ENCODE results near the gene PNN. TPM values are rescaled to one million over a fixed set of nuclear protein-coding genes. Genes with fewer than 3 reads are reported as not detected.

Gene PNN
- total and polyA plus RNA-seq, 9 of the 15 experiments (the other 6 are each of a cell fraction or from before 2014, with no cell fraction given), result 30.2 to 188 (median 69.7) TPM

DNA sequence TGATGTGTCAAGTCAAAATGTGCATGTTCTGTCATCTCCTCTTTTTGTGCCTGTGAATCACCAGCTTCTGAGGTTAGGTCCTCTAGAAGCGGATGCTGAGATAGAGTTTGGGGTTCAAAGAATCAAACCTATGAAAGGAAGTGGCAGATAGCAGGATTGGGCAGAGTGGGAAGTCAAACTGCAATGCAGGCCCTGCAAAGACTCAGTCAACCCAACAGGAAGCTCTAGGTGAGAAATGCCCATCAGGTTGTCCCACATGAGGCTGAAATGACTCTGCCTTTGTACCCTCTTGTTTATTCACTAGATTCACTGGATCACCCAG is 54.1 kb downstream of the PNN start (continued):
- TF ChIP-seq, protein P1, sequence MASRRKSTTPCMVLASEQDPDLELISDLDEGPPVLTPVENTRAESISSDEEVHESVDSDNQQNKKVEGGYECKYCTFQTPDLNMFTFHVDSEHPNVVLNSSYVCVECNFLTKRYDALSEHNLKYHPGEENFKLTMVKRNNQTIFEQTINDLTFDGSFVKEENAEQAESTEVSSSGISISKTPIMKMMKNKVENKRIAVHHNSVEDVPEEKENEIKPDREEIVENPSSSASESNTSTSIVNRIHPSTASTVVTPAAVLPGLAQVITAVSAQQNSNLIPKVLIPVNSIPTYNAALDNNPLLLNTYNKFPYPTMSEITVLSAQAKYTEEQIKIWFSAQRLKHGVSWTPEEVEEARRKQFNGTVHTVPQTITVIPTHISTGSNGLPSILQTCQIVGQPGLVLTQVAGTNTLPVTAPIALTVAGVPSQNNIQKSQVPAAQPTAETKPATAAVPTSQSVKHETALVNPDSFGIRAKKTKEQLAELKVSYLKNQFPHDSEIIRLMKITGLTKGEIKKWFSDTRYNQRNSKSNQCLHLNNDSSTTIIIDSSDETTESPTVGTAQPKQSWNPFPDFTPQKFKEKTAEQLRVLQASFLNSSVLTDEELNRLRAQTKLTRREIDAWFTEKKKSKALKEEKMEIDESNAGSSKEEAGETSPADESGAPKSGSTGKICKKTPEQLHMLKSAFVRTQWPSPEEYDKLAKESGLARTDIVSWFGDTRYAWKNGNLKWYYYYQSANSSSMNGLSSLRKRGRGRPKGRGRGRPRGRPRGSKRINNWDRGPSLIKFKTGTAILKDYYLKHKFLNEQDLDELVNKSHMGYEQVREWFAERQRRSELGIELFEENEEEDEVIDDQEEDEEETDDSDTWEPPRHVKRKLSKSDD (conservative IDR thresholded peaks at IDR 0.05; ENCODE audit: low read length), result no peak
- TF ChIP-seq MED1 (CRISPR knock-in tag; IDR thresholded peaks at IDR 0.05; ENCODE audit: borderline replicate concordance), result no peak

DNA sequence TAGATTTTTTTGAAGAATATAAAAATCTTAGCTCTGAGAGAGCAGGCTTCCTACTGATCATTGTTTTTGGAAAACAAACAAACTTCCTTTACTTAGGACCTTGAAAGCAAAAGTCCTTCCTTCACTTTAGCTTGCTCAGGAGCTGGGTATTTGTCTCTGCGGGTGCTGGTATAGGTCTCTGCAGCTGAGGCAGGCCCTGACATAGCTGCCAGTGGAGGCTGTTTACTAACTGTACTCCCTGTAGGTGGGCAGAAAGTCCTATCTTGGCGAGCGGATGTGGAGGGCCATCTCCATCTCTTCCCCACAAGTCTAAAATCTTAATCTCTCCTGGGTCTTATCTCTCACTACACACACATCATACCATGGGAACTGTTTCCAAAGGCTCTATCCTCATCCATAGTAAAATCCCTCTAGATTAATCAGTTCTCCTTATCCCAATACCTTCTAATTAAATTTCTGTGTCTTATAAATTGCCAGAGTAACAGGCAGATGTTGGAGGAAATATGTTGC is 54.6 kb downstream of the PNN start:
- TF ChIP-seq CBFA2T3 (IDR thresholded peaks at IDR 0.05) (peak; percentile 71), TEAD4 (IDR thresholded peaks at IDR 0.05; ENCODE audit: low read length) (peak; percentile 50; the same call in 1 of the 2 replicates), TEAD4 (CRISPR knock-in tag; IDR thresholded peaks at IDR 0.05; ENCODE audit: borderline replicate concordance) (no peak), NBN (IDR thresholded peaks at IDR 0.05; ENCODE audit: low read depth) (no peak), MAFK (IDR thresholded peaks at IDR 0.05; ENCODE audit: low read length) (no peak), RCOR1 (IDR thresholded peaks at IDR 0.05; ENCODE audit: borderline replicate concordance in 1 of 2, low read depth in 2 of 2, low read length in 2 of 2) (peak in 1 of 2 experiments; percentile 10; a peak in 1 of 4 replicates), HDAC2 (IDR thresholded peaks at IDR 0.05) (no peak), STAT5B (CRISPR knock-in tag; IDR thresholded peaks at IDR 0.05) (no peak), ZNF143 (CRISPR knock-in tag; IDR thresholded peaks at IDR 0.05) (no peak), SOX6 (IDR thresholded peaks at IDR 0.05) (no peak), KDM2B (CRISPR knock-in tag; IDR thresholded peaks at IDR 0.05) (no peak), TAL1 (IDR thresholded peaks at IDR 0.05) (peak; percentile 30; the same call in 1 of the 2 replicates), SNIP1 (IDR thresholded peaks at IDR 0.05; ENCODE audit: low read depth) (no peak), NCOR1 (IDR thresholded peaks at IDR 0.05) (peak; percentile 10; the same call in 1 of the 2 replicates), POLR2H (tag; IDR thresholded peaks at IDR 0.05; ENCODE audit: low read depth) (no peak), CBFA2T2 (conservative IDR thresholded peaks at IDR 0.05) (peak; percentile 36; the same call in 1 of the 2 replicates), ARID1B (IDR thresholded peaks at IDR 0.05) (peak; percentile 56; the same call in 1 of the 2 replicates)
- DNase-seq (ENCODE audit: extremely low read depth in 1 of 4, low spot score in 3 of 4), result peak; percentile 8 to 23 (median 11)
- ChIA-PET CTCF (ENCODE audit: low intra/inter-chr PET ratio) (no interaction called here), POLR2A (no interaction called here)
- no peak for FAIRE-seq
- H3K9me1 ChIP-seq (ENCODE audit: control insufficient read depth, insufficient read depth, low read length), result no peaks in the 10 kb centered on the region
- H3K4me2 ChIP-seq (ENCODE audit: insufficient read depth, low read length), result no peak overlapping the region
- peak overlapping the region; percentile 48 for H2AFZ ChIP-seq (ENCODE audit: low read depth, low read length)
- no peaks in the 10 kb centered on the region for H3K79me2 ChIP-seq (ENCODE audit: control insufficient read depth, insufficient read depth, low read length)
- 5% methylated on average over 3 of the region's 3 CpGs for WGBS (ENCODE audit: insufficient coverage, low coverage, missing lambda C conversion rate)
- H3K4me3 ChIP-seq, result no peak overlapping the region
- in situ Hi-C loops (cut with MboI), result no loop called here
- H4K20me1 ChIP-seq (replicated peaks; ENCODE audit: control insufficient read depth, insufficient read depth, low read length), result no peaks in the 10 kb centered on the region
- 0 out of 3 replicates have a peak overlapping the region, but pooled peaks have one; percentile 30 for H3K27ac ChIP-seq (ENCODE audit: extremely low read depth, low read depth, low read length)
- H3K9ac ChIP-seq (ENCODE audit: insufficient read depth in 1 of 2, low read depth in 2 of 2, low read length in 2 of 2), result no peak overlapping the region
- H3K36me3 ChIP-seq (ENCODE audit: control insufficient read depth, insufficient read depth, low read length), result no peaks in the 10 kb centered on the region
- ATAC-seq, result peak; percentile 35
- H3K27me3 ChIP-seq (ENCODE audit: control insufficient read depth in 2 of 2, insufficient read depth in 2 of 2, low read length in 2 of 2), result no peaks in the 10 kb centered on the region
- H3K9me3 ChIP-seq (replicated peaks; ENCODE audit: control insufficient read depth, insufficient read depth, low read depth, low read length), result no peaks in the 10 kb centered on the region
- BruUV-seq (replicated peaks), result no TSS peak
- peaks cover 0 to 20% of the 10 kb centered on the region in 2 experiments; a peak in 3 of 5 replicates for H3K4me1 ChIP-seq (replicated peaks in 1 of 2; ENCODE audit: control insufficient read depth in 2 of 2, insufficient read depth in 2 of 2, low read length in 2 of 2)
- intact Hi-C loops (cut with micrococcal nuclease), result loop anchor here (2.0 kb wide), 2 partner anchors 123 to 197 kb away; no protein-coding TSS in a partner anchor

Measured in K562 (cell line).